ENCODE data around the gene TCN2. TPM values are rescaled to one million over a fixed set of nuclear protein-coding genes. Genes with fewer than 3 reads are reported as not detected.
A peak's percentile ranks its signal among the peaks of the same experiment; 100 is the strongest.
"Not testable (repeated sequence)": the region's sequence is repeated elsewhere in the genome, so short reads cannot be mapped to it uniquely, and the experiment has no call there.

Gene TCN2
- total RNA-seq, 1 donor from 2014 or later: 1.1 TPM

GRCh38 chr22:30628491-30628890 lies 21.5 kb downstream of the TCN2 start:
- Histone ChIP-seq H3K36me3 (ENCODE audit: control insufficient read depth, insufficient read depth, low read length) (no peaks in the 10 kb centered on the region), H3K27me3 (ENCODE audit: control insufficient read depth, insufficient read depth, low read length) (no peaks in the 10 kb centered on the region), H3K4me3 (ENCODE audit: low read depth, low read length) (no peak overlapping the region)
- TF ChIP-seq CTCF (IDR thresholded peaks at IDR 0.05; ENCODE audit: insufficient read depth, low read length, severe bottlenecking): no peak
- DNase-seq (ENCODE audit: low read depth): no peak
- no peak for FAIRE-seq

GRCh38 chr22:30631469-30631868 lies 24.5 kb downstream of the TCN2 start:
- H3K4me3 ChIP-seq (ENCODE audit: low read depth, low read length); H3K36me3 ChIP-seq (ENCODE audit: control insufficient read depth, insufficient read depth, low read length); H3K27me3 ChIP-seq (ENCODE audit: control insufficient read depth, insufficient read depth, low read length); DNase-seq (ENCODE audit: low read depth); FAIRE-seq: not testable (repeated sequence)

- FAIRE-seq: no peak
- peak; percentile 85 for DNase-seq (ENCODE audit: low read depth)
- peak; percentile 93 for TF ChIP-seq CTCF (IDR thresholded peaks at IDR 0.05; ENCODE audit: insufficient read depth, low read length, severe bottlenecking)
Observed at GRCh38 chr22:30634471-30635233, 27.7 kb downstream of the TCN2 start.

GRCh38 chr22:30635273-30636225 lies 28.6 kb downstream of the TCN2 start, which contains the start of gene SLC35E4:
SLC35E4 (plus strand) TSS chr22:30635781; CDS start chr22:30636451, 670 bp downstream.
- Histone ChIP-seq H3K36me3 (ENCODE audit: control insufficient read depth, insufficient read depth, low read length) (no peaks in the 10 kb centered on the region), H3K4me3 (ENCODE audit: low read depth, low read length) (peak within 1 kb of the TSS; percentile 49), H3K27me3 (ENCODE audit: control insufficient read depth, insufficient read depth, low read length) (no peaks in the 10 kb centered on the region)
- TF ChIP-seq CTCF (IDR thresholded peaks at IDR 0.05; ENCODE audit: insufficient read depth, low read length, severe bottlenecking): peak; percentile 27
- FAIRE-seq: no peak
- peak; percentile 68 for DNase-seq (ENCODE audit: low read depth)

More at GRCh38 chr22:30634471-30635233, 27.7 kb downstream of the TCN2 start:
- peak overlapping the region; percentile 49 for H3K4me3 ChIP-seq (ENCODE audit: low read depth, low read length)
- H3K27me3 ChIP-seq (ENCODE audit: control insufficient read depth, insufficient read depth, low read length): no peaks in the 10 kb centered on the region
- no peaks in the 10 kb centered on the region for H3K36me3 ChIP-seq (ENCODE audit: control insufficient read depth, insufficient read depth, low read length)

- H3K4me3 ChIP-seq (ENCODE audit: low read depth, low read length): peak overlapping the region; percentile 49
- DNase-seq (ENCODE audit: low read depth) (no peak), FAIRE-seq (no peak)
- no peaks in the 10 kb centered on the region for H3K27me3 ChIP-seq (ENCODE audit: control insufficient read depth, insufficient read depth, low read length)
- H3K36me3 ChIP-seq (ENCODE audit: control insufficient read depth, insufficient read depth, low read length): no peaks in the 10 kb centered on the region
- no peak for TF ChIP-seq CTCF (IDR thresholded peaks at IDR 0.05; ENCODE audit: insufficient read depth, low read length, severe bottlenecking)
Observed at GRCh38 chr22:30636226-30637077, 29.5 kb downstream of the TCN2 start.

All from bronchial epithelial cell (primary cell).